Mononuclear cell (primary cell): ENCODE results near the gene MRTO4. TPM values are rescaled to one million over a fixed set of nuclear protein-coding genes. Genes with fewer than 3 reads are reported as not detected.

Experiments
- H3K27me3 ChIP-seq: 2 replicates; pipeline ENCODE4 v1.6.0; 2011; ENCODE audit warnings: low read length, control low read depth; ENCODE audit not compliant: insufficient read depth
- H3K4me1 ChIP-seq: 2 replicates; pipeline ENCODE4 v1.5.1; 2011; ENCODE audit warnings: mild to moderate bottlenecking, low read length, control low read depth; ENCODE audit not compliant: insufficient read depth
- H3K4me3 ChIP-seq: 2 replicates; pipeline ENCODE4 v1.5.1; 2011; ENCODE audit warnings: mild to moderate bottlenecking, low read length, moderate library complexity
- H3K9me3 ChIP-seq: 2 replicates; pipeline ENCODE4 v1.5.1; 2011; ENCODE audit warnings: low read depth, mild to moderate bottlenecking, control low read depth, low read length
- total RNA-seq: library from RNA; depleted of rRNA; stranded (reverse); fragments of >200 nt; gene quantifications from one replicate; pipeline ENCODE4 v1.2.3, GENCODE V29; 2012

MRTO4 gene
- total RNA-seq, 1 donor: 5.4 TPM

DNA sequence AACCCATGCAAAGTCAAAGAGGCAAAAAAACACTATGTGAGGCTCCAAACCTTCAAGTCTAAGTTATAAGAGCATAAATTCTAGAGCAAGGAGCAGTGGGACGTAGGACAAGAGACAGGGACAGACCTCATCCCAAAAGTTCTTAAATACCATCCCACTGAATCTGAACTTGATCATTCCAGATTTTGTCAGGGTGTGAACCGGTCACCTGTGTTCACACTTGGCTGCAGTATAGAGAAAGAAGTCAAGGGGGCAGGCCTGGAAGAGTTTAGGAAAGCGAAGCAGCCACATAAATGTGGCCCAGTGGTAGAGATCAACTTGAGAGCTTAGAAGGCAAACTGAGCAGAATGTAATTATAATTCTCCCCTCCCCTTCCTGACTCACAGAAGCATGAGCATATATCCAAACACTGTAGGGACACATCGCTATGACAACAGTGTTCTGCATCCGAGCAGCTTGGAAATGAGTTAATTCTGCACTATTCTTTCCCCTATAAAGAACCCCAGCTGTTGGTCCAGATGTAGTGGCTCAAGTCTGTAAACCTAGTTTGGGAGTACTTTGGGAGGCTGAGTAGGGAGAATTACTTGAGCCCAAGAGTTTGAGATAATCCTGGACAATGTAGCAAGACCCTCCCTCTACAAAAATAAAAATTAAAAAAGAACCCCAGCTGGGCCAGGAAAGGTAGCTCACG lies 57.7 kb downstream of the MRTO4 start:
- no peaks in the 10 kb centered on the region for H3K27me3 ChIP-seq

More for the DNA sequence above, 57.7 kb downstream of the MRTO4 start:
- Histone ChIP-seq H3K4me3 (no peak overlapping the region), H3K9me3 (no peaks in the 10 kb centered on the region), H3K4me1 (peaks cover 32% of the 10 kb centered on the region)

Other genes with a start within 250 kb of the MRTO4 start
- gene UBR4, start 41.5 kb upstream of the MRTO4 start, total RNA-seq: 164 TPM
- 19.4 TPM for gene EMC1, start 281 bp upstream of the MRTO4 start, total RNA-seq
- gene AKR7A3, start 37.0 kb downstream of the MRTO4 start, total RNA-seq: 0.73 TPM
- 17.8 TPM for gene AKR7A2, start 60.3 kb downstream of the MRTO4 start, total RNA-seq
- 2.5 TPM for gene SLC66A1, start 60.5 kb downstream of the MRTO4 start, total RNA-seq
- 128 TPM for gene CAPZB, start 233.7 kb downstream of the MRTO4 start, total RNA-seq